PFSK-1 (cell line): ENCODE data around the gene PASK.

Experiments used
- FOXP2 ChIP-seq: optimal IDR thresholded peaks from 2 replicates; pipeline ENCODE3; 2011; ENCODE audit warnings: borderline replicate concordance, control low read depth, inconsistent platforms; ENCODE audit not compliant: insufficient read depth; ENCODE audit errors: extremely low read length, extremely low read depth
- POLR2AphosphoS5 ChIP-seq: IDR thresholded peaks from 2 replicates; pipeline ENCODE4 v1.6.1; 2012; ENCODE audit warnings: low read depth, mild to moderate bottlenecking, control low read depth, low read length, moderate library complexity
- SIN3A ChIP-seq: IDR thresholded peaks from 2 replicates; pipeline ENCODE4 v1.6.1; 2012; ENCODE audit warnings: mild to moderate bottlenecking, low read length, moderate library complexity, borderline replicate concordance; ENCODE audit not compliant: insufficient read depth
- TAF1 ChIP-seq: IDR thresholded peaks from 2 replicates; pipeline ENCODE4 v1.6.1; 2012; ENCODE audit warnings: low read length, control low read depth, borderline replicate concordance; ENCODE audit not compliant: insufficient read depth
- TF ChIP-seq, protein P1 (sequence below), 2 experiments: IDR thresholded peaks; 2 replicates each; pipeline versions ENCODE4 v1.6.1 to v1.8.0; 2011 to 2012; ENCODE audit warnings: low read depth in 2 of 2, low read length in 2 of 2, control low read depth in 1 of 2, inconsistent platforms in 1 of 2, mild to moderate bottlenecking in 1 of 2, moderate library complexity in 1 of 2; ENCODE audit not compliant: insufficient read depth in 1 of 2

Gene PASK

DNA sequence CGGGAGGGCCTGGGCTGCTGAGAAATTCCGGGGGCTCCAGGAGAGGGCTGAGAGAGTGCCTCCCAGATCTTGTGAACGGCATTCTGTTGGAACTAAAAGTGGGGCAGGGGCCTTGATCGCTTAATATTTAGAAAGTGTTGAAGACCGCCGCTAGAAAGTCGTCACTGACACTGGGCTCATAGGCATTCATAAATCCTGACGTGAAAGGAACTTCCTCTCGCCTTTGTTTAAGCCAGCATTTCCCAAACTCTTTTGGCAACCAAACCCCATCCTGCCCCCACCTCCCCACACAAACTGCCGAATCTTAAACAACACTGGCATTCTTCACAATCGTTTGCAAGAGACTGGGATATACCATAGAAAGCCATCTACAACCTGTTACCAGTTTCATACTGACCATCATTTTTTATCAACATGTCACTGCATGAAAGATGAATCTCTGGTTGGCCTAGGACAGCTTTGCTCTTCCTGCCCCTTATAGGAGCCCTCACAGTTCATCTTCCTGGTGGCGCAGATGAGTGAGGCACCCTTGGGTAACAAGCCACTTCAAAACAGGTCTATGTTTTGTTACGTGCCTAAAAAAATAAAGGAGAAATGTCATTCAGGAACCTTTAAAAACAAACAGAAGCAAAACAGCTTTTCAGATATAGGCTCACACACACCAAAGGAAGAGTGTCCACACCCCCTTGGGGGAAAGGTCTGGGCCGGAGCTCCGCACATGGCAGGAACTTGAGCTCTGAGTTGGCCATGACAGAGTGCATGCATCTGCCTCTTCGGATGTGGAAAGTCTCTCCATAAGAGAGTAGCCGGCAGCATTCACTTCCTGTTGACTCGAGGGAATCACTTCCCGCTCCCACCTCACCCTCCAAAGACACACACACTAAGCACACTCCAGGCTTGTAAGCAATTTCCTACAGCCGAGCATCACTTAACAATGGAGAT is 60.2 kb downstream of the PASK start:
- TF ChIP-seq SIN3A = no peak
- TF ChIP-seq, protein P1, sequence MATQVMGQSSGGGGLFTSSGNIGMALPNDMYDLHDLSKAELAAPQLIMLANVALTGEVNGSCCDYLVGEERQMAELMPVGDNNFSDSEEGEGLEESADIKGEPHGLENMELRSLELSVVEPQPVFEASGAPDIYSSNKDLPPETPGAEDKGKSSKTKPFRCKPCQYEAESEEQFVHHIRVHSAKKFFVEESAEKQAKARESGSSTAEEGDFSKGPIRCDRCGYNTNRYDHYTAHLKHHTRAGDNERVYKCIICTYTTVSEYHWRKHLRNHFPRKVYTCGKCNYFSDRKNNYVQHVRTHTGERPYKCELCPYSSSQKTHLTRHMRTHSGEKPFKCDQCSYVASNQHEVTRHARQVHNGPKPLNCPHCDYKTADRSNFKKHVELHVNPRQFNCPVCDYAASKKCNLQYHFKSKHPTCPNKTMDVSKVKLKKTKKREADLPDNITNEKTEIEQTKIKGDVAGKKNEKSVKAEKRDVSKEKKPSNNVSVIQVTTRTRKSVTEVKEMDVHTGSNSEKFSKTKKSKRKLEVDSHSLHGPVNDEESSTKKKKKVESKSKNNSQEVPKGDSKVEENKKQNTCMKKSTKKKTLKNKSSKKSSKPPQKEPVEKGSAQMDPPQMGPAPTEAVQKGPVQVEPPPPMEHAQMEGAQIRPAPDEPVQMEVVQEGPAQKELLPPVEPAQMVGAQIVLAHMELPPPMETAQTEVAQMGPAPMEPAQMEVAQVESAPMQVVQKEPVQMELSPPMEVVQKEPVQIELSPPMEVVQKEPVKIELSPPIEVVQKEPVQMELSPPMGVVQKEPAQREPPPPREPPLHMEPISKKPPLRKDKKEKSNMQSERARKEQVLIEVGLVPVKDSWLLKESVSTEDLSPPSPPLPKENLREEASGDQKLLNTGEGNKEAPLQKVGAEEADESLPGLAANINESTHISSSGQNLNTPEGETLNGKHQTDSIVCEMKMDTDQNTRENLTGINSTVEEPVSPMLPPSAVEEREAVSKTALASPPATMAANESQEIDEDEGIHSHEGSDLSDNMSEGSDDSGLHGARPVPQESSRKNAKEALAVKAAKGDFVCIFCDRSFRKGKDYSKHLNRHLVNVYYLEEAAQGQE (IDR thresholded peaks at IDR 0.05; ENCODE audit: insufficient read depth in 1 of 2, low read depth in 2 of 2, low read length in 2 of 2) = no peak
- no peak for TF ChIP-seq TAF1
- no peak for TF ChIP-seq FOXP2
- no peak for TF ChIP-seq POLR2AphosphoS5

DNA sequence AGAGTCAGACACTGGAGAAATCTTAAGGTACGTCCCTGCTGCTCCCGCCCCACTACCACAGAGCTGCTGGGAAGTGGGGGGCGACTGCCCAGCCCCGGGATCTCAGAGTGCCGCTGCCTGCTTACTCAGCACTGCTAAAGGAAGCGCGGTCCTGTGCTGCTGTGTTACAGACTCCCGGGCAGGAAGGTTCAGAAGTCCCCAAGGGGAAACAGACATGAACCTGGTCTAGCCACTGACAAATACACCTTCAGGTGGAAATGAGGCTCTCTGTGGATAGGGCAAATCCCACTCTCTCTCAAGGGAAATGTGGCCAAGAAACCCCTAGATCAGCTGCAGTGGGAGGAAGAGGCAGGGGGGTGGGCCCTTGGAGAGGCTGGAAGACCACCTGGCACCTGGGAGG is 60.9 kb downstream of the PASK start:
- TF ChIP-seq SIN3A = no peak
- TF ChIP-seq POLR2AphosphoS5 = no peak
- TF ChIP-seq FOXP2 = no peak
- TF ChIP-seq, protein P1 (IDR thresholded peaks at IDR 0.05; ENCODE audit: insufficient read depth in 1 of 2, low read depth in 2 of 2, low read length in 2 of 2) = no peak
- no peak for TF ChIP-seq TAF1

DNA sequence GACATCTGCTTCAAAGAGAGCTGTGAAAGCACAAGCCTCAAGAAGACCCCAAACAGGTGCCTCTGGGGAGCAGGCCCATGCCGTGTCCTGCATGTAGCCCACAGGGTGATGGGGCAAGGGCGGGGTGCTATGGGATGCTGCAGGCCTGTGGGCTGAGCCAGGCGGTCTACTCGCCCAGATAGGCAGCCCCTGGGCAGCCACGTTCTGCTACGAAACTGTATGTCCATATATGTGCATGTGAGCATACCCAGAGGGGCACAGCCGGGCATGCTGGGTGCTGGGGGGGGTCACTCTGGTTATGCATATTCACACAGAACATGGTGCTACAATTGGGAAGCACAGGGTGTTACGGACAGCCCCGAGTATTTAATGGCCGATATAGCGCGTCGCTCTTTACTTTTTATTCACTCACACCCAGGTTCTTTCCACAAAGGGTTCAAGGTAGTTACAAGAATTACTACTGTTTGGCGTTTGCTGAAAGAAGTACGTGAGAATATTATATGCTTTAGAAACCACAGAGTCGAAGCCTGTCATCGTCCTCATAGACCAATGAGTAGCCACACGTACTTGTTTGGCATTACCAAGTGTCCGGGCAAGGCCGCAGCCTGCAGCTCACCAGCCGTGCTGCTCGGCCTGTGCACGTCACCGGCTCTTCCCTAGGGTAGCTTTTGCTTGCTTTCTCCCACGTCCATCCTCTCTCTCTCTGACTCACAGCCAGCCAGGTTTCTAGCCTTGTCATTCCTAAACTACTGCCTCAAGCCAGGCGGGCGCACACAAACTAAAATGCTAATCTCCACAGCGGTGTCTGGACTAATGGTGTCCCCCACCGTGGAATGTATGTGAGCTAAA is 61.6 kb downstream of the PASK start:
- TF ChIP-seq SIN3A (no peak), POLR2AphosphoS5 (no peak), FOXP2 (no peak), TAF1 (no peak)
- TF ChIP-seq, protein P1 (IDR thresholded peaks at IDR 0.05; ENCODE audit: insufficient read depth in 1 of 2, low read depth in 2 of 2, low read length in 2 of 2) = no peak

DNA sequence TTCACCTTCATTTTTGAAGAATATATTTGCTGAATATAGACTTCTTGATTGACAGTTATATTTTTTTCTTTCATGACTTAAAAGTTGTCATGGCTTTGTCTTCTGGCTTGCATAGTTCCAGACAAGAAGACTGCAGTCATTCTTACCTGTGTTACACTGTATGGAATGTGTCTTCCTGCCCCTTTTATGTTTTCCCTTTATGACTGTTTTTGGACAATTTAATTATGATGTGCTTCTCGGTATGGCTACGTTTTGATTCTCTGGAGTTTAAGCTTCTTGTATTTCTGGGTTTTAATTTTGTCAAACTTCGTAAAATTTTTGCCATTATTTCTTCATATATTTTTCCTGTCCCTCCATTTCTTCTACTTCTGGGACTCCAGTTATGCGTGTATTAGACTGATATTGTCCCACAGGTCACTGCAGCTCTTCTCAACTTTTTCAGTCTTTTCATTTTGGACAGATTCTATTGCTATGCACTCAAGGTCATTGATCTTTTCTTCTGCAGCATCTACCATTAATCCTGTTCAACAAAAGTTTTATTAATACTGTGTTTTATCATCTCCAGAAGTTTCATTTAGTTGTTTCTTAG is 64.3 kb downstream of the PASK start:
- TF ChIP-seq POLR2AphosphoS5 (no peak), FOXP2 (no peak), TAF1 (no peak), SIN3A (no peak)
- TF ChIP-seq, protein P1 (IDR thresholded peaks at IDR 0.05; ENCODE audit: insufficient read depth in 1 of 2, low read depth in 2 of 2, low read length in 2 of 2) = no peak
